B cell (primary cell): ENCODE results near the gene ATP5F1A. TPM values are rescaled to one million over a fixed set of nuclear protein-coding genes. Genes with fewer than 3 reads are reported as not detected.

Experiments
- ATAC-seq: fragments of 200-7000 bp; cut with Tn5 transposase; one replicate; pipeline ENCODE4 v1.10.0; 2021; ENCODE audit warnings: low read depth, mild to moderate bottlenecking, moderate number of reproducible peaks, moderate library complexity
- CTCF ChIA-PET: fragments of 350-600 bp; sonication (Branson Sonifier 250); formaldehyde crosslinking; loops from one replicate; lab custom pipeline; 2021; ENCODE audit warnings: antibody characterized with exemption, inconsistent platforms; lab: Charles Lee
- POLR2A ChIA-PET: fragments of 350-600 bp; sonication (Branson Sonifier 250); formaldehyde crosslinking; loops from one replicate; lab custom pipeline; 2021; ENCODE audit warnings: antibody characterized with exemption; lab: Charles Lee
- DNase-seq: peaks from one replicate; pipeline ENCODE4 v3.0.0; 2013
- H2AFZ ChIP-seq: 2 replicates; pipeline ENCODE4 v1.6.1; 2012; ENCODE audit warnings: mild to moderate bottlenecking, low read depth, low read length; ENCODE audit not compliant: insufficient read depth, poor library complexity, severe bottlenecking
- H3K27ac ChIP-seq, 2 donors: 1 replicate in 1 of 2; 2 replicates in 1 of 2; pipeline ENCODE4 v1.5.1; 2012 to 2013; ENCODE audit warnings: low read length in 2 of 2, mild to moderate bottlenecking in 2 of 2, moderate library complexity in 1 of 2
- H3K27me3 ChIP-seq, 4 experiments: fragments of 200-600 bp in 1 of 4; sonication (generic) in 1 of 4; replicated peaks in 1 of 4; 1 replicate in 2 of 4; 2 replicates in 2 of 4; pipeline versions ENCODE4 v1.6.1 to v1.7.0; 2013 to 2016; ENCODE audit warnings: low read length in 3 of 4, mild to moderate bottlenecking in 2 of 4, mixed read lengths in 1 of 4, moderate library complexity in 1 of 4; ENCODE audit not compliant: insufficient read depth in 4 of 4, control insufficient read depth in 3 of 4; ENCODE audit errors: control extremely low read depth in 1 of 4
- H3K36me3 ChIP-seq, 2 experiments: replicated peaks in 1 of 2; 1 replicate in 1 of 2; 2 replicates in 1 of 2; pipeline versions ENCODE4 v1.6.1 to v1.7.1; 2013; ENCODE audit warnings: low read length in 1 of 2; ENCODE audit not compliant: insufficient read depth in 2 of 2, control insufficient read depth in 1 of 2; ENCODE audit errors: control extremely low read depth in 1 of 2, extremely low read depth in 1 of 2
- H3K4me1 ChIP-seq, 2 donors: fragments of 200-600 bp in 1 of 2; sonication (generic) in 1 of 2; 1 replicate in 1 of 2; 2 replicates in 1 of 2; pipeline versions ENCODE4 v1.5.1 to v1.6.1; 2013 to 2017; ENCODE audit warnings: low read length in 2 of 2; ENCODE audit not compliant: control insufficient read depth in 2 of 2, insufficient read depth in 2 of 2
- H3K4me2 ChIP-seq: replicated peaks from 2 replicates; pipeline ENCODE3; 2012; ENCODE audit warnings: mild to moderate bottlenecking, low read depth, low read length; ENCODE audit not compliant: poor library complexity, severe bottlenecking
- H3K4me3 ChIP-seq, 5 experiments: fragments of 200-600 bp in 1 of 5; sonication (generic) in 1 of 5; 1 replicate in 3 of 5; 2 replicates in 2 of 5; pipeline versions ENCODE4 v1.5.1 to v1.7.0; 2011 to 2016; ENCODE audit warnings: low read length in 4 of 5, mild to moderate bottlenecking in 4 of 5, low read depth in 2 of 5, control low read depth in 1 of 5, moderate library complexity in 1 of 5; ENCODE audit not compliant: insufficient read depth in 1 of 5; ENCODE audit errors: control extremely low read depth in 1 of 5, extremely low read depth in 1 of 5
- H3K79me2 ChIP-seq: fragments of 200-600 bp; sonication (generic); one replicate; pipeline ENCODE4 v1.6.0; 2016; ENCODE audit warnings: low read length; ENCODE audit not compliant: control insufficient read depth, insufficient read depth
- H3K9ac ChIP-seq: fragments of 200-600 bp; sonication (generic); 2 replicates; pipeline ENCODE4 v1.6.1; 2017; ENCODE audit warnings: mild to moderate bottlenecking, low read length, moderate library complexity
- H3K9me3 ChIP-seq, 3 donors: one replicate each; pipeline versions ENCODE4 v1.6.1 to v1.7.1; 2013; ENCODE audit warnings: low read length in 2 of 3; ENCODE audit not compliant: control insufficient read depth in 2 of 3, insufficient read depth in 1 of 3; ENCODE audit errors: control extremely low read depth in 1 of 3
- H4K20me1 ChIP-seq: 2 replicates; pipeline ENCODE4 v1.6.0; 2012; ENCODE audit warnings: mild to moderate bottlenecking, low read length; ENCODE audit not compliant: insufficient read depth, control insufficient read depth, poor library complexity, severe bottlenecking
- H3K27ac Mint-ChIP-seq: one replicate; pipeline ENCODE4 v1.8.0; 2021; ENCODE audit warnings: mixed read lengths
- H3K27me3 Mint-ChIP-seq: one replicate; pipeline ENCODE4 v1.8.0; 2021; ENCODE audit warnings: mixed read lengths
- H3K4me1 Mint-ChIP-seq: one replicate; pipeline ENCODE4 v1.8.0; 2021; ENCODE audit warnings: mixed read lengths
- H3K4me3 Mint-ChIP-seq: one replicate; pipeline ENCODE4 v1.8.0; 2021; ENCODE audit warnings: mixed read lengths
- H3K9me3 Mint-ChIP-seq: one replicate; pipeline ENCODE4 v1.8.0; 2022; ENCODE audit warnings: mixed read lengths; ENCODE audit not compliant: insufficient read depth
- CTCF ChIP-seq: fragments of 200-600 bp; IDR thresholded peaks from one replicate; pipeline ENCODE4 v1.8.0; 2022; ENCODE audit warnings: antibody characterized with exemption, mild to moderate bottlenecking
- EZH2 ChIP-seq: IDR thresholded peaks from 2 replicates; pipeline ENCODE4 v1.6.1; 2012; ENCODE audit warnings: borderline replicate concordance, low read depth, mild to moderate bottlenecking, moderate library complexity, low read length; ENCODE audit not compliant: insufficient read depth, poor library complexity, severe bottlenecking
- WGBS: methylation state at CpG from one replicate; pipeline ENCODE4 v1.1.5; 2013; ENCODE audit warnings: missing lambda C conversion rate; ENCODE audit not compliant: insufficient coverage; 5-methylcytosine and 5-hydroxymethylcytosine counted together
- intact Hi-C: fragments of 100-400 bp; cut with micrococcal nuclease; formaldehyde crosslinking; loops from one replicate; pipeline ENCODE4 v1.10.0; 2022
- polyA plus RNA-seq: library from polyadenylated mRNA; depleted of rRNA; stranded (reverse); fragments of >200 nt; gene quantifications from 2 replicates; pipeline ENCODE4 v1.2.3, GENCODE V29; 2012
- total RNA-seq, 2 donors: library from RNA; stranded (reverse); fragments of 120-200 nt in 1 of 2; gene quantifications; 1 replicate in 1 of 2; 2 replicates in 1 of 2; pipeline versions ENCODE4 v1.2.3 to v1.2.4, GENCODE V29; 2013 to 2022

The ATP5F1A gene
- total and polyA plus RNA-seq, 2 donors (not counting 1 experiment from before 2014, with no cell fraction given): 225 to 235 TPM

- Mint-ChIP-seq H3K4me3 (no peak overlapping the region), H3K27ac (no peak overlapping the region), H3K27me3 (peaks cover 8% of the 10 kb centered on the region), H3K4me1 (no peaks in the 10 kb centered on the region), H3K9me3 (no peaks in the 10 kb centered on the region)
- ATAC-seq: no peak
- WGBS: no CpG with 5 or more reads among the region's 2 CpGs
- no peaks in the 10 kb centered on the region for H3K27me3 ChIP-seq
- H2AFZ ChIP-seq: no peak overlapping the region
- ChIA-PET POLR2A (no interaction called here), CTCF (no interaction called here)
- TF ChIP-seq CTCF (no peak), EZH2 (no peak)
- intact Hi-C loops: no loop called here
- no peaks in the 10 kb centered on the region for H3K4me1 ChIP-seq
- no peak overlapping the region for H3K4me3 ChIP-seq
- DNase-seq: no peak
- H3K9ac ChIP-seq: no peak overlapping the region
- H3K27ac ChIP-seq: no peak overlapping the region
- H3K36me3 ChIP-seq: no peaks in the 10 kb centered on the region
- H3K4me2 ChIP-seq: no peak overlapping the region
- H4K20me1 ChIP-seq: no peaks in the 10 kb centered on the region
- no peaks in the 10 kb centered on the region for H3K79me2 ChIP-seq
- H3K9me3 ChIP-seq: no peaks in the 10 kb centered on the region
Observed at GRCh38 chr18:46046688-46047087, 51.4 kb downstream of the ATP5F1A start.

- no peak for TF ChIP-seq CTCF
- TF ChIP-seq EZH2: no peak
- H3K27me3 Mint-ChIP-seq: peaks cover 8% of the 10 kb centered on the region
- ChIA-PET POLR2A (interaction anchor here (0.6 kb wide), 1 partner anchor 651 kb away, joined by 6 read pairs; no protein-coding TSS in a partner anchor), CTCF (no interaction called here)
- no peaks in the 10 kb centered on the region for H3K4me1 Mint-ChIP-seq
- Histone ChIP-seq H3K27me3 (no peaks in the 10 kb centered on the region), H3K9me3 (no peaks in the 10 kb centered on the region), H3K9ac (no peak overlapping the region), H3K27ac (no peak overlapping the region), H3K4me1 (no peaks in the 10 kb centered on the region), H3K36me3 (no peaks in the 10 kb centered on the region), H3K79me2 (no peaks in the 10 kb centered on the region), H2AFZ (no peak overlapping the region), H3K4me2 (no peak overlapping the region), H4K20me1 (no peaks in the 10 kb centered on the region), H3K4me3 (no peak overlapping the region)
- DNase-seq (no peak), ATAC-seq (no peak)
- intact Hi-C loops: no loop called here
- no peaks in the 10 kb centered on the region for H3K9me3 Mint-ChIP-seq
- 100% methylated on average over 6 of the region's 6 CpGs for WGBS
- H3K27ac Mint-ChIP-seq: no peak overlapping the region
- H3K4me3 Mint-ChIP-seq: no peak overlapping the region
Observed at GRCh38 chr18:46046126-46046525, 52.0 kb downstream of the ATP5F1A start.
